ENCODE results near the gene GAPVD1. TPM values are rescaled to one million over a fixed set of nuclear protein-coding genes. Genes with fewer than 3 reads are reported as not detected.

GAPVD1 gene
- total and polyA plus RNA-seq, 2 of the 13 experiments (the other 11 are each of a cell fraction or from before 2014, with no cell fraction given): 11.1 to 33.2 TPM

DNA sequence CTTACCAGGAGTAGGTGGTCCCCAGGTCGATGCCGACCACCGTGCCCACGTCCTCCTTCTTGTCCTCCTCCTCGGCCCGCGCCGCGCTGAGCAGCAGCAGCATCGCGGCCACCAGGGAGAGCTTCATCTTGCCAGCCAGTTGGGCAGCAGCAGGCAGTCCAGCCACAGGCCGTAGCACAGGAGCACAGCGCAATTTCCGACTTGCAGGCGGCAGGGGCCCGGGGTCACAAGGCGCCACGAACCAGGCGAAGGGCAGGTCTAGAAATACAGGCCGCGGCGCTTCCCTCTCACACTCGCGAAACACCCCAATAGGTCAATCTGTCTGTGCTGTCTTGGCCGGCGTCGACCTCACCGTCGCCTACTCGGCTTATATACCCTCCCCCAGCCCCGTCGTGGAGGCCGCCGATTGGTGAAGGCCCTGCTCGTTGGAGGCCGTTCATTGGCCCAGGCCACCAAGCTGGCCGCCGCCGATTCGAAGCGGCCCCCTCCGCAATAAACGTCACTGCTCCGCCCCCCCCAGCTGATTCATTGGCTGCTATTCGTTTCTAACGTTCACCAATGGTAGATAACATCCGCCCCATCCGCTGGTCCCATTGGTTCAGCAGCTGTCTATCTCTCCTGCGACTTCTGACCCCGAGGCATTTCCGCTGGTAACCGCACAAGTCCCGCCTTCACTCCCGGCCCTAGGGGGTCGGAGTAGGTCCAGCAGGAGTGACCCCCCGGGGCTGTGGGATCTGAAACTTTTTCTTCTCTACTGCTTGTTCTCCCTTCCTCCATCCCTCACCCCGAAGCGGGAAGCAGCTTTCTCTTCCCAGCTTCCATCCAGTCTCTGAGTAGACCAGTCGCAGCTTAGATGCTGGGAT, 20.4 kb upstream of the GAPVD1 start, which contains the start of gene HSPA5 (continued):
- TF ChIP-seq, protein P1, sequence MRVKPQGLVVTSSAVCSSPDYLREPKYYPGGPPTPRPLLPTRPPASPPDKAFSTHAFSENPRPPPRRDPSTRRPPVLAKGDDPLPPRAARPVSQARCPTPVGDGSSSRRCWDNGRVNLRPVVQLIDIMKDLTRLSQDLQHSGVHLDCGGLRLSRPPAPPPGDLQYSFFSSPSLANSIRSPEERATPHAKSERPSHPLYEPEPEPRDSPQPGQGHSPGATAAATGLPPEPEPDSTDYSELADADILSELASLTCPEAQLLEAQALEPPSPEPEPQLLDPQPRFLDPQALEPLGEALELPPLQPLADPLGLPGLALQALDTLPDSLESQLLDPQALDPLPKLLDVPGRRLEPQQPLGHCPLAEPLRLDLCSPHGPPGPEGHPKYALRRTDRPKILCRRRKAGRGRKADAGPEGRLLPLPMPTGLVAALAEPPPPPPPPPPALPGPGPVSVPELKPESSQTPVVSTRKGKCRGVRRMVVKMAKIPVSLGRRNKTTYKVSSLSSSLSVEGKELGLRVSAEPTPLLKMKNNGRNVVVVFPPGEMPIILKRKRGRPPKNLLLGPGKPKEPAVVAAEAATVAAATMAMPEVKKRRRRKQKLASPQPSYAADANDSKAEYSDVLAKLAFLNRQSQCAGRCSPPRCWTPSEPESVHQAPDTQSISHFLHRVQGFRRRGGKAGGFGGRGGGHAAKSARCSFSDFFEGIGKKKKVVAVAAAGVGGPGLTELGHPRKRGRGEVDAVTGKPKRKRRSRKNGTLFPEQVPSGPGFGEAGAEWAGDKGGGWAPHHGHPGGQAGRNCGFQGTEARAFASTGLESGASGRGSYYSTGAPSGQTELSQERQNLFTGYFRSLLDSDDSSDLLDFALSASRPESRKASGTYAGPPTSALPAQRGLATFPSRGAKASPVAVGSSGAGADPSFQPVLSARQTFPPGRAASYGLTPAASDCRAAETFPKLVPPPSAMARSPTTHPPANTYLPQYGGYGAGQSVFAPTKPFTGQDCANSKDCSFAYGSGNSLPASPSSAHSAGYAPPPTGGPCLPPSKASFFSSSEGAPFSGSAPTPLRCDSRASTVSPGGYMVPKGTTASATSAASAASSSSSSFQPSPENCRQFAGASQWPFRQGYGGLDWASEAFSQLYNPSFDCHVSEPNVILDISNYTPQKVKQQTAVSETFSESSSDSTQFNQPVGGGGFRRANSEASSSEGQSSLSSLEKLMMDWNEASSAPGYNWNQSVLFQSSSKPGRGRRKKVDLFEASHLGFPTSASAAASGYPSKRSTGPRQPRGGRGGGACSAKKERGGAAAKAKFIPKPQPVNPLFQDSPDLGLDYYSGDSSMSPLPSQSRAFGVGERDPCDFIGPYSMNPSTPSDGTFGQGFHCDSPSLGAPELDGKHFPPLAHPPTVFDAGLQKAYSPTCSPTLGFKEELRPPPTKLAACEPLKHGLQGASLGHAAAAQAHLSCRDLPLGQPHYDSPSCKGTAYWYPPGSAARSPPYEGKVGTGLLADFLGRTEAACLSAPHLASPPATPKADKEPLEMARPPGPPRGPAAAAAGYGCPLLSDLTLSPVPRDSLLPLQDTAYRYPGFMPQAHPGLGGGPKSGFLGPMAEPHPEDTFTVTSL (CRISPR knock-in tag; IDR thresholded peaks at IDR 0.05; ENCODE audit: borderline replicate concordance): no peak
- TF ChIP-seq ZFP36L1 (CRISPR knock-in tag; IDR thresholded peaks at IDR 0.05) (no peak), ATAD3A (CRISPR knock-in tag; IDR thresholded peaks at IDR 0.05) (no peak), SP4 (CRISPR knock-in tag; IDR thresholded peaks at IDR 0.05) (peak; percentile 64), ONECUT2 (CRISPR knock-in tag; IDR thresholded peaks at IDR 0.05) (no peak), HIVEP1 (CRISPR knock-in tag; IDR thresholded peaks at IDR 0.05) (peak; percentile 65; the same call in 1 of the 2 replicates), HNRNPUL1 (IDR thresholded peaks at IDR 0.05; ENCODE audit: low read depth, low read length) (no peak), KLF15 (CRISPR knock-in tag; IDR thresholded peaks at IDR 0.05; ENCODE audit: borderline replicate concordance) (0 out of 2 replicates have a peak, but pooled peaks have one; percentile 58), CCDC6 (CRISPR knock-in tag; IDR thresholded peaks at IDR 0.05) (0 out of 2 replicates have a peak, but pooled peaks have one; percentile 50), REL (CRISPR knock-in tag; conservative IDR thresholded peaks at IDR 0.05) (peak; percentile 75), HDAC1 (CRISPR knock-in tag; IDR thresholded peaks at IDR 0.05) (peak; percentile 84; the same call in 1 of the 2 replicates), PCBP2 (optimal IDR thresholded peaks at IDR 0.05; ENCODE audit: low read depth, low read length, poor library complexity, severe bottlenecking) (no peak), AHR (CRISPR knock-in tag; IDR thresholded peaks at IDR 0.05) (no peak)
- TF ChIP-seq, protein P2, sequence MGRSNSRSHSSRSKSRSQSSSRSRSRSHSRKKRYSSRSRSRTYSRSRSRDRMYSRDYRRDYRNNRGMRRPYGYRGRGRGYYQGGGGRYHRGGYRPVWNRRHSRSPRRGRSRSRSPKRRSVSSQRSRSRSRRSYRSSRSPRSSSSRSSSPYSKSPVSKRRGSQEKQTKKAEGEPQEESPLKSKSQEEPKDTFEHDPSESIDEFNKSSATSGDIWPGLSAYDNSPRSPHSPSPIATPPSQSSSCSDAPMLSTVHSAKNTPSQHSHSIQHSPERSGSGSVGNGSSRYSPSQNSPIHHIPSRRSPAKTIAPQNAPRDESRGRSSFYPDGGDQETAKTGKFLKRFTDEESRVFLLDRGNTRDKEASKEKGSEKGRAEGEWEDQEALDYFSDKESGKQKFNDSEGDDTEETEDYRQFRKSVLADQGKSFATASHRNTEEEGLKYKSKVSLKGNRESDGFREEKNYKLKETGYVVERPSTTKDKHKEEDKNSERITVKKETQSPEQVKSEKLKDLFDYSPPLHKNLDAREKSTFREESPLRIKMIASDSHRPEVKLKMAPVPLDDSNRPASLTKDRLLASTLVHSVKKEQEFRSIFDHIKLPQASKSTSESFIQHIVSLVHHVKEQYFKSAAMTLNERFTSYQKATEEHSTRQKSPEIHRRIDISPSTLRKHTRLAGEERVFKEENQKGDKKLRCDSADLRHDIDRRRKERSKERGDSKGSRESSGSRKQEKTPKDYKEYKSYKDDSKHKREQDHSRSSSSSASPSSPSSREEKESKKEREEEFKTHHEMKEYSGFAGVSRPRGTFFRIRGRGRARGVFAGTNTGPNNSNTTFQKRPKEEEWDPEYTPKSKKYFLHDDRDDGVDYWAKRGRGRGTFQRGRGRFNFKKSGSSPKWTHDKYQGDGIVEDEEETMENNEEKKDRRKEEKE (IDR thresholded peaks at IDR 0.05): no peak
- TF ChIP-seq, protein P3, sequence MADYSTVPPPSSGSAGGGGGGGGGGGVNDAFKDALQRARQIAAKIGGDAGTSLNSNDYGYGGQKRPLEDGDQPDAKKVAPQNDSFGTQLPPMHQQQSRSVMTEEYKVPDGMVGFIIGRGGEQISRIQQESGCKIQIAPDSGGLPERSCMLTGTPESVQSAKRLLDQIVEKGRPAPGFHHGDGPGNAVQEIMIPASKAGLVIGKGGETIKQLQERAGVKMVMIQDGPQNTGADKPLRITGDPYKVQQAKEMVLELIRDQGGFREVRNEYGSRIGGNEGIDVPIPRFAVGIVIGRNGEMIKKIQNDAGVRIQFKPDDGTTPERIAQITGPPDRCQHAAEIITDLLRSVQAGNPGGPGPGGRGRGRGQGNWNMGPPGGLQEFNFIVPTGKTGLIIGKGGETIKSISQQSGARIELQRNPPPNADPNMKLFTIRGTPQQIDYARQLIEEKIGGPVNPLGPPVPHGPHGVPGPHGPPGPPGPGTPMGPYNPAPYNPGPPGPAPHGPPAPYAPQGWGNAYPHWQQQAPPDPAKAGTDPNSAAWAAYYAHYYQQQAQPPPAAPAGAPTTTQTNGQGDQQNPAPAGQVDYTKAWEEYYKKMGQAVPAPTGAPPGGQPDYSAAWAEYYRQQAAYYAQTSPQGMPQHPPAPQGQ (CRISPR knock-in tag; IDR thresholded peaks at IDR 0.05; ENCODE audit: borderline replicate concordance): 0 out of 2 replicates have a peak, but pooled peaks have one; percentile 51
